Kidney glomerular epithelial cell (primary cell): ENCODE results near the gene HHAT.

ENCODE experiments used
- DNase-seq: peaks from one replicate; lab custom pipeline; 2025; lab: John Stamatoyannopoulos, UW

The HHAT gene

DNA sequence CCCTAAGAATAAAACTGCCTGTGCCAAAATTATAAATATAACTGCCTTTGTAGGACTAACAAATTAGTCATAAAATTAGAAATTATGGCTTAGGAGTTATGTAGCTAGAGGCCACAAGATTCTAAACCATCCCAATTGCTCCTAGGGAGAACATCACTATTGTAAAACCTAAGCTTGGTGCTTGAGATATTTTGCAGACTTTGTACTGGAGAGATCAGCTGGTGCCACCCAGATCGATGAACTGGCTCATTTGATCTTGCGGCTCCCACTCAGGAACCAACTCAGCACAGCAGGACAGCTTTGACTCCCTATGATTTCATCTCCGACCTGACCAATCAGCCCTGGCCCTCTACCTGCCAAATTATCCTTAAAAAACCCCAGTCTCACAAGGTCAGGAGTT is 30.6 kb downstream of the HHAT start:
- DNase-seq, result no peak

DNA sequence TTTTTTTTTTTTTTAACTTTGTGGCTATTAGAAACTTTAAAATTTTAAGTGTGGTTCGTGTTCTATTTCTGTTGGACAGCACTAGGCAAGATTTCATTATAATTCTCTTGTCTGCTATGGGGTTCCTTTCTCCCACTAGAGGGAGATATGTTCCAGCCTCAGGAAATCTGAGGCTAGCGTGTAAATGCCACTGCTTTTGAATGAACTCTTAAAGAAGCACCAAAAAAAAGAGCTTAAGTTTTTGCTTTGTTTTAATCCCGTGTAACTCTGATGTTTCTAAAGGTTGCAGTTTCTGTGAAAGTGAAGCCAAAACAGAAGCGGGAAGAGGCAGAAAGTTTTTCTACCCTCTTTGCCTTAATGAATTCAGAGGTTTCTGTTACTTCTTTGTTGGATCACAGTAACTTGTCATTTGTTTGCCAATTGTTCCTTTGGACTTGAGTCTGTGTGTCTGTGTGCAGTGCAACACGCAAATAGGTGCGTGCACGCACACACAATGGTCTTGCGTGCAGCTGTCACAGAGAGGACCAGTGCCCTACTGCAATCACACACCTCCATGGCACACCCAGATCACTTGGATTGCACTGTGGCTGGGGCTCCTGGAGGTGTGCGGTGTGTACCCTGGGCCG is 32.3 kb downstream of the HHAT start:
- DNase-seq, result peak; percentile 19

DNA sequence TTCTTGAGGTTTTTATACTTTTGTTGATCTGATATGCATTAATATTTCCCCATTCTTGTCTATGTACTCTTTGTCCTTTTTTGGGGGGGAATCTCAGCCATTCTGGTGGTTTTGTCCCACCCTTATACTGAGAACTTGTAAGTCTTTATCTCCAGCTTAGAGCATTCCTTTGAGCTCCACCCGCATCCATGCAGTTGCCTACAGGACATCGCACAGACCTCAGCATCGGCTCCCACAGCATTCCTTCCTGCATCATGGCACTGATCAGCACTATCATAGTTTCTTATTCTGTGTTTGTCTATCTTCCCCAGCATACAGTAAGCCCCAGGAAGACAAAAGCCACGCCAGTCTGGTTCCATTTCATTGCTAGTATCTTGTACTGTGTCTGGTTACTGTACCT is 33.0 kb downstream of the HHAT start:
- DNase-seq, result no peak

DNA sequence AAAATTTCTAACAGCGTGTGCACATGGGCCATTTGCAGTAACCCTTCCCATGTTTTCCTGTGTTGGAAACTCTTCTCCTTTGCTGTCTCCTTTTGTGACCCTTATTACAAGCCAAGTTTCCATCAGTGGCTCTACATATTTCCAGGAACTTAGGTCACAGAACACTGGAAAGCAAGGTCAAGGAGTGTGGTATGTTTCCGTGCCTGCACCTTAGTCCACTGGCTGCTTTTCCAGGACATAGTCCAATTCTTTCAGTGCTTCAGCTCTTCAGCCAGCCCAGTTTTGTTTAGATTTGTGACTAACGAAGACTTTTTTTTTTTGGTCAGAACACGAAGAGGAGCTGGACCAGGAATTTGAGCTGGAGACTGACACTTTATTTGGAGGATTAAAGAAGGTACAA is 33.8 kb downstream of the HHAT start:
- no peak for DNase-seq

DNA sequence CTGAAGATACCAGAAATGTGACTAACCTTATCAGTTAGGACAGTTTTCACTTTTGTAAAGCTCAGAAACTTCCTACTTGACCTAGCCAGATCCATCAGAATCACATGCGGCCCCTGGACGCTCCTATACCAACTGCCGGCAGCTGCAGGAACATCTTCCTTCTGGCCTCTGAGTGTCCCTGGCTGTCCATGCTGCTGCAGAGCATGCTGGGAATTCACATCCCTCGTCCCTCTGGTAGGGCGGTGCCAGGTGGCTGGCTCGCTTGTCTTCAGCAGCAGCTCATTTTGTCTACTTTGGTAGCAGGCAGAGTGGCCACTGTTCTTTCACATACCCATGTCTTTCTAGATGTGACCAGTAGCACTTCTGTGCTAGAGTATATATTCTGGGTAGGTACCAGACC is 34.4 kb downstream of the HHAT start:
- DNase-seq, result no peak

DNA sequence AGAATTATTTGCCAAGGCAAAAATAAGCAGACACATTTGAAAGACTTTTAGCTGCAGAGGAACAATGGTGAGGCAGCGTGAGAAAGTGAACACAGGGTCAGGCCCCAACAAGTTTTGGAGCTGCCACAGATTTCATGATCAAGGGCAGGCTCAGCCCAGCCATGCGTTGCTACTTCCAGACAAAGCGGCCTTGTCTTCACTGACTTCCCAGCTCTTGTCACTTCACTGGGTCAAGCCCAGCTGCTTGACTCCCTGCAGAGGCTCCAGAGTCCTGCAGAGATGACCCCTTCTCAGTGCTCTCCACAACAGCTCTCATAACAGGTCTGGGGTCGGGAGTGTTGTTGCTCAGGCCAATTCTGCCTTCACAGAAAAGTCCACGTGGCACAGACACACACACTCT is 35.8 kb downstream of the HHAT start:
- no peak for DNase-seq

DNA sequence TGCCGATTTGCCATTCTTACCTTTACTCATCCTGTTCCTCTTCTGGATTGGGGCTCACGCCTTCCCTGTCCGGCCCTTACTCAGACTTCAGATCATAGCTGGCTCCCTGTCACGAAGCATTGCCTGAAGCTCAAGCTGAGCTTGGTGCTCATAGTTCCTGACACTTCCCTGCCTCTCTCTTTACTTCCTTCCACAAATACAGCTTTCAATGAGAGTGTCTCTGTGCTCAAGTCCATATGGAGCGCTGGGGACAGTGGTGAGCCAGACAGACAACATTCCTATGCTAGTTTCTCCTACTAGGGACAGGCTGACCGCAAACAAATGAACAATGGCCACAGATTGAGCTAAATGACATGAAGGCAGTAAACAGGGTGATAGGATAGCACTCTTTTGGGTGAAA is 38.1 kb downstream of the HHAT start:
- no peak for DNase-seq

DNA sequence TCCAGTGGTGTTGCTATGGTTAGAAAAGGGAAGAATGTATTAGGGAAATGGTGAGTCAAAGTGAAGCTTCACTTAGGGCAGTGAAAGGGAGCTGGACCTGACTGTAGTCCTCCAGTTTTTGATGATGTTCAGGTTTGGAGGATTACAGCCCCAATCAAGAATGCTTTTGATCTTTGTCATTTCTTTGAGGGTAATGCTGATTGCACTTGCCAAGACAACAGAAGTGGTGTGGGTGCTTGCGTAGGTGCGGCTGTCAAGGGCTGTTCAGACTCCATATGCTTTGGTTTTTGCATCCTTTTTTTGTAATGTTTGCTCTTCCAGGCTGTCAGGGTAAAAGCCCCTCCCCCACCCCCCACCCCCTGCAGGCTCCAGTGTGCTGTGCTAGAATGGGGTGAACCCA is 38.9 kb downstream of the HHAT start:
- no peak for DNase-seq

DNA sequence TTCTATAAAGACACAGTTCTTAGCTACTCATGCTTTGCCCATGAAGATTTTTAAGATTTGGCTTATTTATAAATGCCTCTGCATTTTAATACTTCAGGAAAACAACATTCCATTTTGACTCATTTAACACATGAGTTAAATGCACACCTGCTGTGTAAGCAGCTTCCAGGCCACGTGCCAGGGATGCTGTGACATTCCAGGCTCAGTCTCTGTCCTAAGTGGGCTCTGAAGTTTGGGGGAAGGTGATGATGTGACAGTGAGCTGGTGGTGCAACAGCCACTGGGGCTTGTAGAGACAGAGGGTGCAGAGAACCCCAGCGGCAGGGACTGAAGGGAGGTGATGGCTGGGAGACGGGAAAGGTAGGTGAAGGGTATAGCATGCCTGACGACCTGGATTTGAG is 40.7 kb downstream of the HHAT start:
- DNase-seq, result no peak

DNA sequence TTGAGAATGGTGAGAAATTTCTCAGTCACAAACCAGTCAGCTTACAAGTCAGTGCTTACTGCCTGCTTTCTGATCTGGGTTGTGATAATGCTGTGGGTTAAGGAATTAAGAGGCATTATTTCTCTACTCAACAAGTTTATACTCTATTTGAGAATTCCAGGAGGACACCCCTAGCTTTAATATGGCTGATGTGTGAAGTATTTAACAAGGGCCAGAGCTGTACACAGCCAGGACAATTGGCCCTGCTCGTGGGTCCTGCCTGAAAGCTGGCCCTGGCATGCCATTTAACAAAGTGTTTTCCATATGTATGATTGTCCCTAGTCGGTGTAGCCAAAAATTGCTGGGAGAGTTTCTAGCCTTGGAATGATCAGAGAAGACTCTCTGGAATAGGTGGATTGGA is 43.2 kb downstream of the HHAT start:
- DNase-seq, result no peak

DNA sequence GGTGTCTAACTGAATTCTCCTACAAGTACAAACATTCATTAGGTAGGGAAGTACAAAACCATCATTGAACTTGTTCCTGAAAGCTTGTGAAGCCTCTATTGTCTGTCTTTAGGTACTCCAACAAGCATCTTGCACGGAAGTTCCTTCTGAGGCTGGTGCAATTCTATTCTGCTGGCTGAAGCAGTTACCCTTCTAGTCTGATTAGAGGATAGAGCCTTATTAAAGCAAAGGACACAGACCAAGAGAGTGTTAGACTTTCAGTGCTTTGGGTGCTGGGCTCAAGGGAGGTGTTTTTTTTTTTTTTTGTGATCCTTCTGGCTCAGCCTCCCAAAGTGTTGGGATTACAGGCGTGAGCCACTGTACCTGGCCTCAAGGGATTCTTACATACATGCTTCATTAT is 43.8 kb downstream of the HHAT start:
- DNase-seq, result no peak

DNA sequence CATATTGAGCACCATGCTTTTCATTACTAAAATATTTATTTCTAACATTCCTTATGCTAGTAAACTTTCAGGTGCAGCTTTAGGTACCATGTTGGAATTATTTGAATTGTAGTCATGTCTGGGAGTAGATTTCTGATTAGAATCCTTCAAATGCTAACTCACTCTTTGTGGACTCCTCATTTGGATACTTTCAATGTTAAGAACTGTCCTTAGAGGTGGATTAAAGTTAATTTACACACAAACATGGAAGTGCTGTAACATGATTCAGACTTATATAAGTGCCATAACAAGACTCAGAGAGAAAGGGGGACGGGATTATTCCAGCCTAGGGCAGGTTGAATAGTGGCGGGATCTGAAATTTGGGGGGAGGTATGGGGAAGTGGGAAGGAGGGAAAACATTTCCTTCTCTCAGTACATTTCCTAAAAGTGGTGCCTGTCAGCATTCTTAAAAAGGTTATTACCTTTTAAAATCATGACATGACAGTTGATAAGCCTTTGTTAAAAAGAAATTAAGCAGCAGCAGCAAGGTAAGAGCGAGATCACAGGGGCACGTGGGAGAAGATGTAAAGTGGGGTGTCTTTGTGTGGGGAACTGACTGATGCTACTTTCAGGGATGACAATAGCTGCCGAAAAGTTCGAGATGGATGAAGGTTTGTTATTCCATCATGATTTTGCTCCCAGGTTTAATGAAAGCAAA is 44.4 kb downstream of the HHAT start:
- DNase-seq, result no peak

DNA sequence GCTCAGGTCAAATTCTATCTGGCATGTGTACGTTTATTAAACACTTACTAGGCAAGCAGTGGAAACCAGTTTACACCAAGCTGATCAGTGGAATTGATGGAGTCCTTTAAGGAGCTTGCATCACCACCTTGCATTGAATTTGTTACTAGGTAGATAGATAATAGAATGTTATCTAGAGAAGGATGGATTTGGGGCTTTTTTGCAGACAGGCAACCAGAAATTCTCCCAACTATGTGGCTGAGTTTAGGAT is 44.9 kb downstream of the HHAT start:
- DNase-seq, result no peak

DNA sequence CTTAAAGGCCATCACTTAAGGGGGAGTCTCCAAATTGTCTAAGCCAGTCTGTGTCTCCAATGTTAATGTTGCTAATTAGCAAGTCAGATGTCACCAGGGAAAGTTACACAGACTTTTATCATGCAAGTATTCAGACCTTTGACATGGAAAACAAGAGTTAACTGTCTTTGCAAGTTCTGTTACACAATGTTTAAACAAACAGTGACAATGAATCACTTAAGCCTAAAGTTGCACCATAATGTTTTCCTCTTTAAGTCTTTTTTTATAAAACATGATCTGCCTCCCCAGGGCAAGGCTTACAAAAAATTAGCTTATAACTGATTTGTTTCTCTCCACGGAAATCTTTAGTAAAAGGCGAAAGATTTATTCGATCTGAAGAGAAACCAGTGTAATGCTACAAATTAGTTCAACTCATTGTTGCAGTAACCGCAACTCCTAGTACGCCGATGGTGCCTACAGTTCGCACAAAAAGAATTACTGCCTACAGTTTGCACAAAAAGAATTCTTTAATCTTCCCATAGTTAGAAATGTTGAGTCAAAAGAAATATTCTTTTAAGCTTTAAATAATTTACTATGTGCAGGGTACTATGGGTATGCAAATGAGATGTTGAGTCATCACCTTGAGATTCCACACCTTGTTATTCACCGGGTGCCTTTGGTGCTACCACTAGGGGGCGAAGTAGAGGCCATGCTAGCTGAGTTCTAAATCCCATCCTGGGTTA is 45.3 kb downstream of the HHAT start:
- peak; percentile 98 for DNase-seq

DNA sequence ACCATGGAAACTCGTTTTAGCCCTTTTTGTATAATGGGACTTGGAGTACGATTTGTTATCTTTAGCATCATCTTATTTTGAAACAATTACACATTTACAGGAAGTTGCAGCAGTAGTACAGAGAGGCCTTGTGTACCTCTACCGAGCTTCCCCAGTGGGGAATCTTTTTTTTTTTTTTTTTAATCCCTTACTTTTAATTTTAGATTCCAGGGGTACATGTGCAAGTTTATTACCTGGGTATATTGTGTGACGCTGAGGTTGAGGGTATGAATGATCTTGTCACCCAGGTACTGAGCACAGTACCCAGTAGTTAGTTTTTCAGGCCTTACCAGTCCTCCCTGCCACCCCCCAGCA is 45.9 kb downstream of the HHAT start:
- DNase-seq, result no peak

DNA sequence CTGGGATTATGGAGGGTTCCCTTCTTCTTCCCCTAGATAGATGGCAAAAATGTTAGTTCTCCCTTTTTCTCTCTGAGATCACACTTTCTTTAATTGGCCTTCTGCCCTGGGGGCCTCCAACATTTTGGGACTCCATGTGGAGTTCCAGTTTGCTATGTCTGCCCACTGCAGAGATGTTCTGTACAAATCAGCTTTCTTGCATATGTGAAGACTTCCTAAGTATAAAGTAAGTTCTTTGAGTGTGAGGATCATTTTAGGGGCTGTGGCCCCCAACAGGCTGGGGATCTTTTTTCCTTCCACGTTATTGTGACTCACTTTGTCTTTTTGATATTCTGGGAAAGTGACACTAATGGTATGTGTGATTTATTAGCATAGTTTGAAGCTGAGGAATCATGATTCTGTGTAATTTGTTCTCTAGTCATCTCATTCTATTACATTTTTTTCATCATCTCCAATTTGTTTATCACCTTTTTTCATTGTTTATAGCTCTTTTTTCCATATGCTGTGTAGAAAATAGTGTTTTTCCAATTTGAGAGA is 48.2 kb downstream of the HHAT start:
- DNase-seq, result peak; percentile 44

DNA sequence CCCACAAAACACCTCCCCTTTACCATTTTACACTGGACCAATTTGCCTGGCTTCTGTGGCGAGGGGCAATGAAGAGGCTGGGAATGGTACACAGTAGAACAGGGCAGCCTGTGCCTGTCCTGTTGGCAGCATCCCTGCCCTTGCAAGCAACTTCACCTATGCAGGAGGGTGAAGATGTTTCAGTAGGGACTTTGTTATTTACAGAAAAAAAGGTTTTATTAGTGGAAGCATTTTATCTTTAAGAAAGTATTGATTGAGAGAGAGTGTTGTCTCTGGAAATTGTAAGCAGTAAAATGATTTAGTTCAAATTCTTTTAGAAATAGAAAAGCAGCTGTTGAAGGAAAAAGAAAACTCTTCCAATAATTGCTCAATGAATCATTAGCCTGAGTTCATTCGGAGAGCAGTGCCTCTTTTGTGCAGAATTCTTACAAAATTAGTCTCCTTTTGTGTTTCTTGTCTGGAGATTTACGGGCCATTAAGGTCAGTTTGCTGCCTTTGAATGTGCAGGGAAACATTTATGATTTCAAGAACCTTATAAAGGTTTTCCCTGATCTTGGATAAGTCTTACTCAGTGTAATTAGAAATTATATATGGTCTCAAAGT is 49.1 kb downstream of the HHAT start:
- peak; percentile 4 for DNase-seq

DNA sequence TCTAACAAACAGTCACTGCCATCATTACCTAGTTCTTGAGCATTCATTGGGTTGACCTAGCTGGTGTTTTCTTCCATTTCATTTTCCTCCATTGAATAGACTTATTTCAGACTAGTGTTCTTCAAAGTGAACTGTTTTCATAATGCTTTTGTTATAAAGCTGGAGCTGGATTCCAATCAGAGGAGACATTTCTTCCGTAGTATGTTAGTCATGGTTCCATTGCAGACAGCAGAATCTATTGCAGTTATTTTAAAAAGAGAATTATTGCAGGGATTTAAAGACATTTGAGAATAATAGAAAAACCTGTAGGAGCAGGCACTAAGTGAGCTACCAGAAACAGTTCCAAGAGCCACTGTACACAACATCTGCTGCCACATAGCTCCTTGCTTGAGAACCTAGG is 50.0 kb downstream of the HHAT start:
- DNase-seq, result no peak

DNA sequence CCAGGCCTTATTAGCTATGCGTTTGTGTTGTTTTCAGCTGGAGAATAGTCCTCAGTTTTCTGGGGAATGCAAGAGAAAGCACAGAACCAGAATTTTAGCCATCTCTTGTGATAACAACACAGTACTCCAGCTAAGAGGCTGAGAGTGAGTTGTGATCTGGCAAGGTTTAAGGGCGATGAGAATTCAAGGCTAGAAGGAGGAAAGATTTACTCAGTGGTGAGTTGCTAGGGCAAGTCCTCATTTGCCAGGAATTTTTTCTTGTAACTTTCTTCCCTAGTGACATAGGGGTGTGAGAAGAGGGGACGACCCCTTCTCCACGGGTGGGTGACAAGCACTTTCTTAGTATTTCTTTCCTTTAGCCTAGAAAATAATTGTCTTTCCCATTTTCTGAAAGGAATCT is 53.2 kb downstream of the HHAT start:
- DNase-seq, result no peak

DNA sequence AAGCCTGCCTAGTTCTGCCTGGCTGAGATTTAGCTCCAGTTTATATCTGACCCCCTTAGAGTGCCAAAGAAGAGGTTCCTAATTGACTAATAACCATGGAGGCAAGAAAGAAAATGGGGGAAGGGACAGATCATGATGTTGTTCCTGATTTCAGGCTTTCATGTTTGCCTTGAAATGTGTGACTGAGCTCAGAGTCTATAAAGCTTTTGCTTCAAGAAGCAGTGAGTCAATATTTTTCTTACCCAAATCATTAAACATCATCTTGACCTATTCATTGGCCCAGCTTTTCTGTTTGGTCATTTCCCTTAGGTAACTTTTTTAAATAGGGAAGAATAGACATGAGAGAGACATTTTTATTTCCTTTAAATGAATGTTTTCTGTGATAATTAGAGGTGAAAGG is 55.9 kb downstream of the HHAT start:
- peak; percentile 91 for DNase-seq

DNA sequence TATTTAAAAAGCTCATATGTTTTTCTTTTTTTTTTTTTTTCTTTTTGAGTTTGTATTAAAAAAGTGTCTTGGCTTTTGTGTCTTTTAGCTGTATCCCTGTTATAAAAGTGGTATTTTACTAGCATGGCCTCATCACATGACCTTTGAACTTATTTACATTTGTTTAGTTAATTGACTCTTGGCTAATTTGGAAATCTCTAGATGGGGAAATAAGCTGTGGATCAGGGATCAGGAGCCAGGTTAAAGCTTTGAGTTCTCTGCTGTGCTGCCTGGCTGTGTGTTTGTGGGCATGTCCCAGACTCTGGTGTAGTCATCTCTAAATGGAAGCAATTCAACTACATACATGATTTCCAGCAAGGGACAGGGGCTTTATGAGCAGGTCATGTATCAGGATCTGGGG is 56.5 kb downstream of the HHAT start:
- DNase-seq, result no peak

DNA sequence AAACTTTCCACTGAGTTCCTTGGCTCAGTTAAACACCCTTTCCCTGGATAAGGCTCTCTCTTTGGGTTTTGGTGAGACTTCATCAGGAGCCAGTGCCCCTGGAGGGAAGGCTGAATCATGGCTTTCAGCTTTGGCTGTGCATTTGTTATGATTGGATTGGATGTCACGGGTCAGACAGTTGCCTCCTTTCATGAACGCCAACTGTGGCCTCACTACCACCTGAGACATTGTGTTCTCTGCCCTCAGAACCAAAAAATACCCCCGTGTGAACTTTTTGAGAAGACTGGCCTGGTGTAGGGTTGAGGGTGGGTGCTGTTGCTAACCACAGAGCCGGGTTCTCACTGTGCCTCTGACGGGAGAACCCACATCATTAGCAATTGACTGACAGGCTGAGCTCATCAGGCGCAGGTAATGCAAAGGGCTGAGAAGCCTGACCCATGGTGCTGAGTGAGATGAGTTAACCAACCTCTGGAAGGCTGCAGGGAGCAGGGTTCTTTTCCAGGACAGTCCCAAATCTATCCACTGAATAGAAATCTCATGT is 65.6 kb downstream of the HHAT start:
- no peak for DNase-seq

DNA sequence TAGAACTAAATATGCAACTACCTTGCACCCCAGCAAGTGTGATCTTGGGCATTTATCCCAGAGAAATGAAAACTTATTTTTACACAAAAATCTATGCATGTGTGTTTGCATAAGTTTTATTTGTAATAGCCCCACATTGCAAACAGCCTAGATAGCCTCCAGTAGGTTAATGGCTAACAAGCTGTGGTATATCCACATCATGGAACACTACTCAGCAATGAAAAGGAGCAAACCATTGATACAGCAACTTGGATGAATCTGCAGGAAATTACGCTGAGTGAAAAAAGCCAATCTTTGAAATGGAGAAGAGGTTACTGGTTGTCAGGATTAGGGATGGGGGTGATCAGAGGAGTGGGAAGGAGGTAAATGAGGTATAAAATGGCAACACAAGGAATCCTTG is 67.8 kb downstream of the HHAT start:
- DNase-seq, result no peak
